IPS-NIHi7 (cell line): ENCODE measurements around the gene INTS7.
"Not testable (repeated sequence)": the region's sequence is repeated elsewhere in the genome, so short reads cannot be mapped to it uniquely, and the experiment has no call there.

ENCODE experiments used
- DNase-seq: peaks from one replicate; pipeline ENCODE4 v3.0.0; 2012; ENCODE audit warnings: mixed read lengths; ENCODE audit errors: extremely low spot score

Gene INTS7

DNA sequence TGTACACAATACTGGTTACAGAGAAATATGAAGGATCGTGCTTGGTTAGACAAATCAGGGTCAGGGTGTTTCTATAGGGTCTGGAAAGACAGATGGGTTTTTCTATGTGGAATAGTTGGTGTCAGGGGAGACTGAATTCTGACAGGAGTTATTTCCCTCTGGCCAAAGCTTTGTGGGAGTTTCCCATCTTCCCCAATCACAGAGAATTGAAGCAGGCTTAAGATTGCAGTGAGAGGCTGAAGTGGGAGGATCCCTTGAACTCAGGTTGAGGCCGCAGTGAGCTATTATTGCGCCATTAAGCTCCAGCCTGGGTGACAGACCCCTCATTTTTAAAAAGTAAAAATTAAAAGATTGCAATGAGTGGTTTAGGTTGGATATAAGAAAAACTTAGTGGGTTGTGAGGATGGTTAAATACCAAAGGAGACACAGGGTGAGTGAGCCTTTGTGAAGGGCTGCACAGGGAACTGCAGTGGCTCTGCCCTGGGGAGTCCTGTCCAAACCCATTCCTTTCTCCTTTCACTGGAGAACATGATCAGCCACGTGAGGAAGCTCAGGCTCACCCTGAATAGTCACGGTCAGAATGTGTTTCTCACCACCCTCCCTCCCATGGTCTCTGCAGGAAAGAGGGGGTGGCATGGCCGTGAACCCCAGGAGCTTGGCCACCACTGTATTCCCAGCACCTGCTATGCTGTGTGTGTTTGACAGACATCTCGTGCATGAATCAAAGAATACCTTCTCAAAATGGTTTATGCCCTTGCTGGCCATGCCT, 101.2 kb downstream of the INTS7 start:
- DNase-seq = no peak

DNA sequence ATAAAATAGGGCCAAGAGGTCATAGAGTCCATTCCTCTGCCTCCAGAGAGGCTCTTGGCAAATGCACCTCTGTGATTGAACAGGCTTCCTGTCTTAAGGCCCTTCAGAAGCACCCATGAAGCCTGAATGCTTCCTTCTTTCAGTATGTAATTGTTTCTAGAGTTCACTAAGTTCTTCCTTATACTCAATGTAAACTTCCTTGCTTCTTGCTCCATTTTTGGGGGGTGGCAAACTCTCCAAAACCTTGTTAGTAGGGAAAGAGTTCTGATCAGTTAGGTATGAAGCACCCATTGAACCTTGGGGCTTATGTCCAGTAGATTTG, 102.5 kb downstream of the INTS7 start:
- no peak for DNase-seq

DNA sequence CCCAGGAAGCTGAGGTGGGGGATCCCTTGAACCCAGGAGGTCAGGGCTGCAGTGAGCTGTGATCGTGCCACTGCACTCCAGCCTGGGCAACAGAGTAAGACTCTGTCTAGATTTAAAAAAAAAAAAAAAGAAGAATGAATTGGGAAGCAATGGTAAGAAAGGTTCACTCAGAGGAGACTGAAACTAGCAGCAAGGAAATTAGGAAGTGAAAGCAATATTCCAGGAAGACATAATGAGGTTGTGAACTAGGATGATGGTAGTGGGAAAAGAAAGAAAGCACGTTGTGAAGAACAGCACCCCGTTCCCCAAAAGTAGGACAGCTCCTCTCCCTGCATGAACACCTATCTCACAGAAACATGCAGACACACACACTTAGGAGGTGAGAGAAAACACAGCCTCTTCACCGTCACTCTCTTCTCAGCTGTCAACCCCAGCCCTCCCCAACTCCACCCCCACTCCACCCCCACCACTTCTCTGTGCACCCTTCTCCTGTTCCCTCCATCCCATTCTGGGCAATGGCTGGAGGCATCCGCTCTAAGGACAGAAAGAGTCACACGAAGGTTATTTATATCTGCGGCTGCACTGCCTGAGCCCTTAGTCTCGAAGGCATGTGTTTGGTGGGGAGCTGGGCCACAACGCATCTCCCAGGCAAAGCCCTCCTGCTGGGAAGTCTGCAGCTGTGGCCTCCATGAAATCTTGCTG, 103.0 kb downstream of the INTS7 start:
- DNase-seq = no peak

DNA sequence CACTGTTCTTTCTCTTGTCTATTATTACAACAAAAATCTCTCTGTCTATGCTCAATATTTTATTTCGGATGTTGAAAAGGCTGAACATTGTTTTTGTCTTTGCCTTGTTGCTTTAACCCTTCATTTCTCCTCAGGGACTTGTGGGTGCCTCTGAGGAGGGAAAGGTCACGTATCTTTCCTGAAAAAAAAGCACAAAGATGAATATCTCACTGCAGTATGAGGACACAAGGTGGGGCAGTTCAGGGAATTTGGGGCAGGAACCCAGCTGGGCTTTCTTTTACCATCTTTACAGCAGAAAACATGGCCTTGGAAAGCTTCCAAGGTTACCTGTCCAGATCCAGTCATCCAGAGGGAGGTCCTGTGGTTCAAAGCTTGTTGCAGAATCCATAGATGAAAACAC, 105.7 kb downstream of the INTS7 start:
- no peak for DNase-seq

DNA sequence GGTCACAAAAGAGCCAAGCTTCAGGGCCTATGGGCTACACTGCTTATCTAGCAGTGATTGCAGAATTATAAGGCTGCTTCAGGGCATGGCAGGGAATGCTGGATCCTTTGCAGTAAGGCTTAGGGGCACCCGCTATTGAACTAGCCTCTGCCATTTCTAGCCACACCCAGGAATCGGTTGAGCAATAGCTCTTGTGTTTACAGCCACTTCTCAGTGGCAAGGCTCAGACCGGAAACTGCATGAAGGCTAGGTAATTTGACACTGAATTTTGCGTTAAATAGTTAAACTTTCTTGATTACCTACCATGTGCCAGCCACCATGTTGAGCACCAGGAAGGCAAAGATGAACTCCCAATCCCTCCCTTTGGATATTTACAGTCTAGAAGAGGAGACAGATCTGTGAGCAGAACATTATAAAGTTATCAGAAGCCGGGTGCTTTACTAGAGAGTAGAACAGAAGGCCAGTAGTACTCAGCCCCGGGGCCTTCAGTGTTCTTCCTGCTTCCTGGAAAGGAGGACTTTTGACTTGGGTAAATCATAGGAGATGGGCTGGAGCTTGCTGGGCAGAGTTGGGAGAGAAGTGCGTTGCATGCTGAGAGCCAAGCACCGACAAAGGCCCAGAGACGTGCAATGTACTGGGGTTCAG, 106.2 kb downstream of the INTS7 start:
- peak; percentile 32 for DNase-seq

DNA sequence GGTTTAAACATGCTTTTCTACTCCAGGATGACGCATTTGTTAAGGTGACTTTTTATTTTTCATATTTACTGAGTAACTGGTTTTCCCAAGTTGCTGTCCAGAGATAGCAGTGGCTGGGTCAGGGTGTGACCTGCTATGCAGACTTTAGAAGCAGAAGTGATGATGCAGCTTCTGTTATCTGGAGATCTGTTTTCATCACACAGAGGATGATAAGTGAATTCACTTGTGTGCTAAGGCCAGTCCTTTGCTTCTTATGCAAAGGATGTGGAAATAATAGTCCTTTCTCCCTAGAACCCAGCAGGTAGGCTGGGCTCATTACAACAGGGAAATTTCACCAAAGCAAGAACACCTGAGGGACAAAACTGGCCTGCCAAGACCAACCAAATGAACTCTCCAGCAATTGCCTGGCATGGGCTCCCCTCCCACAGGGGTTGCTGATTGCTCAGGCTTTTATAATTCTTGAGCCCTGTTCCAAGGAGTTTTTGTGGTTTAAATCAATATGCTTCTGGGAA, 107.0 kb downstream of the INTS7 start:
- peak; percentile 27 for DNase-seq

DNA sequence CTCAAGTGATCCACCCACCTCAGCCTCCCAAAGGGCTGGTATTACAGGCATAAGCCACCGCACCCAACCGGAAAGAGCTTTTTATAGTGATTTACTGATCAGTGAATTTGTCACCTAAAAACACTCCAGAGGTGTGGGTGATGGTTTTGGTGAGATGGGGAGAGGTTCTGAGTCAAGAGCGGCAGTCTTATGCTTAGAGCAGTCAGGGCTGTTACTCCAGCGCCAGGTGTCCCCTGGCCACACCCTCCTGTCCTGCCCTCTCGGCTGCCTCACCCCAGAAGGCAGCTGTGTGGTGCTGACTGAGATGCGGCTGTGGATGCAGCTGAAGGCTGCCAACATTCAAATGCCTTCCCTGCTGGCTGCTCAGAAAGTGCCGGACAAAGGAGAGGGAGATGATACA, 110.3 kb downstream of the INTS7 start:
- DNase-seq = peak; percentile 57

DNA sequence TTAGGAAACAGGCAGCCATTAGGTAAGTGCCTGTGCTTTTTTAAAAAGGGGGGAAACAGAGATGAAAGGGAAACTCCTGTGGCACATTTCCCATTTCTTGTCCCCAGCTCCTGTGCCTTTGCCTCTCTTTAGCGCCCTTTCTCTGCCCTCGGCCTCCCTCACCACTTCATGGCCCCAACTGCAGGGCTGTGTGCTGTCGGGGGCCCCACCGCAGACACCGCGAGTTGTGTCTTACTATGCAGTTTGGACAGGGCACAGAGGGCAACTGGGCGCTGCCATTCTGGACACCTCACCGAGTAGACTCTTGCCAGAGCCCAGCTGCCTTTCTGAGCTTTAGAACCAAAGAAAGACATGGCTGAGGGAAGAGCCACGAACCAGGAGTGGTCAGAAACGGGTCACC, 111.1 kb downstream of the INTS7 start:
- no peak for DNase-seq

DNA sequence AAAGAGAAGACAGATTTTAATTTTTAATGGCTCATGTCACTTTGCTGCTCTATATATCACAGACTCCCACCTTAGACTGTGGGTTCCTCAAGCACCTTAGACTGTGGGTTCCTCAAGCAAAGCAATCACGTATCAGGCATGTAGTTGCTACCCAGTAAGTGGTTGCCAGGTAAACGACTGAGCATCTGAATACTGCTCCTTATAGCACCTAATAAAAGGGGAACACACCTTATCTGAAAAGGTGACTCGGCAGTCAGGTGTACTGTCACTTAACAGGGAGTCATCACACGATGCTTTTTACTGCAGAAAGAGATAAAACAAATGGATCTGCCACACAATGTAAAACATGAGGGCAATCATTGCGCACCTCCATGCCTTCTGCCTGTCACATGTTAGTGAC, 112.3 kb downstream of the INTS7 start:
- DNase-seq = no peak

DNA sequence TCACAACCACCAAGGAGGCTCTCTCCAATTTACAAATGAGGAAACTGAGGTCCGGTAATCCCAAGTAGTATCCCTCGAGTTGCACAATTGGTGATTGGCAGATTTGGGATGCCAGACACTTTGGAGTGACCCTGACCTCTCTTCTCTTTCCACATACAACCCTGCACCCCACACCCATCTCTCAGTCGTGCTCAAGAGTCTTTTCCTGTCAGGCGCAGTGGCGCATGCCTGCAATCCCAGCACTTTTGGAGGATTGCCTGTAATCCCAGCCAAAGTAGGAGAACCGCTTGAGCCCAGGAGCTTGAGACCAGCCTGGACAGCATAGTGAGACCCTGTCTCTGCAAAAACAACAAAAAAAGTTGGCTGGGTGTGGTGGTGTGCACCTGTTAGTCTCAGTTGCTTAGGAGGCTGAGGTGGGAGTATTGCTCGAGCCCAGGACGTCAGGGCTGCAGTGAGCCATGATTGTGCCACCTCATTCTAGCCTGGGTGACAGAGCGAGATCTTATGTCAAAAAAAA, 113.7 kb downstream of the INTS7 start:
- DNase-seq = no peak

DNA sequence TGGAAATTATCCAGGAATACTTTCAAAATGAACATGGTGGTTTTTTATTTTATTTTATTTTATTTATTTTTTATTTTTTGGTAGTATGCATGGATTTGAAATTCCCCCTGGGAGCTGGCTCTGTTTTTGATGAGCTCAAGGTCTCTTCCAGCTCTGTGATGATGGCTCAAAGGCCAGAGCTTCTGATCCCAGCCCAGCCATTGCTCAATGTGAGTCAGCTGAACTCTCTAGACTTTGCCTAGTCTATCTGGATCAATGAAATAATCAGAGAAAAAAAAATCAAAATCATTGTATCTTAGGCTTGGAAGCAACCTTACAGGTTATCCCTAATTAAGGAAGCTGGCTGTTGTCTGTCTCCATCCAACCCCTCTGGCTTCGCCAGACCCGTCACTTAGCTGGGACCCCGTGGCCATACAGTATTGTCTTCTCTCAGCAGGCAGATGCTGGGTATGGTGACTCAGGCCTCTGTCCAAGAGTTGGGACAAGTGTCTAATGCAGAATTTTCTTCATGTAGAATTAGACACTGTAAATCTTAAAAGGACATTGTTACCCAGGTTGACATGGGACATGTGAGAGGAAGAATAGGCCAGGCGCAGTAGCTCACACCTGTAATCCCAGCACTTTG, 114.6 kb downstream of the INTS7 start:
- no peak for DNase-seq

DNA sequence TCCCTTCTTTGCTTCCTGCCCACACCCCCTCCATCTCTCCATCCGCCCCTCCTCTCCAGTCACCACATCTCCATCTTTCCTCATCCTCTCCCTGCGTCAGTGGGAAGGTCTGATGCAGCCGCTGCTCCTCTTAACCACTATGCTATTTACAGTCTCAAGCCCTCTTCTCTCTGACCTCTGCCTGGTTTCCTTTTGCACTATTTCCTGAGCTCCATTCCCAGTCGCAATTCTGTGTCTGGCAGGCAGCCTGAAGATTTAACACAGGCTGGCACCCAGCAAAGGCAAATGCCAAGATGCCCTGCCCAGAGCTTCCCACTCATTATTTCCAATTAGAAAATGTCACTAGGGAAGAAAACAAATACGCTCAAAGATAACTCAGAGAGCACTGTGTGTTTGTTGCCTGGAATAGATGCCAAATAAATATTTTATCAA, 115.2 kb downstream of the INTS7 start:
- DNase-seq = no peak

DNA sequence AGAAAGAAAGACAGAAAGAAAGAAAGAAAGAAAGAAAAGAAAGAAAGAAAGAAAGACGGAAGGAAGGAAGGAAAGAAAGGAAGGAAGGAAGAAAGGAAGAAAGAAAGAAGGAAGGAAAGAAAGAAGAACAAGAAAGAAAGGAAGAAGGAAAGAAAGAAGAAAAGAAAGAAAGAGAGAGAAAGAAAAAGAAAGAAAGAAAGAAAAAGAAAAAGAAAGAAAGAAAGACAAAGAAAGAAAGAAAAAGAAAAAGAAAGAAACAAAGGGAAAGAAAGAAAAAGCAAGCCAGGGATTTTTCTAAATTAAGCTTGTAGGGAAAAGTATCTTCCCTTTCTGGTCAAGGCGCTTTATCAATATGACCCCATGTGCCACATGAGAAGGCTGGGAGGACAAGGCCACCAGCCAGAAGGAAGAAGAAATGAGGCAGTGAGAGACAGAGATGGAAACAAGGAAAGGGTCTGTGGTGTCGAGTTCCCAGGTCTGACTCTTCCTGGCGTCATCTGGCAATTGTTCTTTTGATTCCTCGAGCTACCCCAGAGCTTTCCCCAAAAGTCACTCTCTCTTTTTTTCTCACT, 116.4 kb downstream of the INTS7 start:
- no peak for DNase-seq

DNA sequence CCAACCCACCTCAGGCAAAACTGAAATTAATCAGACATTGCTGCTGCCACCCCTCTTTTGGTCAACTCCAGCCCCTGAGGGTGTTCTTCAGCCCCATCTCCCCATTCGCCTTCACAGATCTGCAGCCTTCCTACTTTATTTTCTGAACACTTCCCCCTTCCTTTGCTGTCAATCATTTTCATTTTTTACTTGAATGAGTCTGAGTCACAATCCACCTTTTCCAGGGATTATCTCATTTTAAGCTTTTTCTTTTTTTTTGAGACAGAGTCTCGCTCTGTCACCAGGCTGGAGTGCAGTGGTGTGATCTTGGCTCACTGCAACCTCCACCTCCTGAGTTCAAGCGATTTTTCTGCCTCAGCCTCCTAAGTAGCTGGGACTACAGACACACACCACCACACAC, 118.9 kb downstream of the INTS7 start:
- DNase-seq = not testable (repeated sequence)

DNA sequence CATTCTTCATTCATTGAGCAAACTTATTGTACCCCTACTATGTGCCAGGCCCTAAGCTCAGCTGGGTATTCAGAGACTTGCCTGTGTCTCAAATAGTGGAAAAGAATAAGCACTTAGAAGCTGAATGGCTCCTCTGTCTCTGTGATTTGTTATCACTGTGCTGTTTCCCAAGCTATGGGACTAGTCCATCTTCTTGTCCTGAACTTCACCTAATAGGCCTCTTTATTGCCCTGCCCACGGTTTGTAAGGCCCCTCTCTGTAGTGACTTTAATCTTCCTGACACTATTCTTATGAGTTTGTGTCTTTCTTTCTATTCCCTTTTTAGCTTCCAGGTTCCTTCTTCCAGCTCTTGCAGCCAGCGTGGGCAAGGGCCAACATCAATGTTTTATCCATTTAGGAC, 119.4 kb downstream of the INTS7 start:
- no peak for DNase-seq

DNA sequence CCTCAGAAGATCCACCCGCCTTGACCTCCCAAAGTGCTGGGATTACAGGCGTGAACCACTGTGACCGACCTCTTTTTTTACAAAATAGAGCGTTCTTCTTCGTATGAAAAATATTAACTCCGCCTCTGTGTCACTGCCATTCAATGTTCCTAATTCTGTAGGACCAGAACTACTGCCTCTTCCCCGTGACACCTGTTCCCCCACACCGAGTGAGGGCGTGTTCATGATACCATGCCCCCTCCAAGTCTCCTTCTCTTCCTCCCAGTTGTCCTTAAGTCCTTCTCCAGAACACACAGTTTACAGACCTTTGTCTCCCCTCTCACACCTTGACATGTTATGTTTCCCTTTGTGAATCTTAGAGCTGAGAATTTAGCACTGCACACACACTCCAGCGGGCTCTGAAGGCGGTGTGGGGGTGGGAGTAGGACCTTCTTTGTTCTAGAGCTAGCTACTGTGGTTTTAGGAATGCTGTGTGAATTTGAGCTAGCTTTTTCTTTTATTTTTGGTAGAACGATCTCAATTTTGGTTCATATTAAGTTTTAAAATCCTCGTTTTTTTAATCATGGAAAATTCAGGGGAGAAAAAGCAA, 122.4 kb downstream of the INTS7 start:
- DNase-seq = no peak

DNA sequence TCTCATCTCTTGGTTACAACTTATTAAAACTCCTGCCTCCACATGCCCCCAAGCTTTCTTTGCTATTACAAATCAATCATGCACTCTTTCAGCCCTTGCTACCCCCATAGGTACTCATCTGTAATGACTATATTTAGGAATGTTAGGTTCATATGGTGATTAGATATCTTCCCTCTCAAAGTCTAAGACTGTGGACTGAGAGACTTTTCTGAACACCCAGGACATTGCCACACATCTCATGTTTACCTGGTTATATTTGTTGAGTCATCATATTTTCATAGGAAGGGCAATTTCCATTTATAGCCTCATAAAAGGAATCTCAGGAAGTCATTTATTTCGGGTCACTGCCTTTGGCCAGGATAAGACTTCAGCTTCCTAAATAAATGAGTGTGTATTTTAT, 123.3 kb downstream of the INTS7 start:
- no peak for DNase-seq

DNA sequence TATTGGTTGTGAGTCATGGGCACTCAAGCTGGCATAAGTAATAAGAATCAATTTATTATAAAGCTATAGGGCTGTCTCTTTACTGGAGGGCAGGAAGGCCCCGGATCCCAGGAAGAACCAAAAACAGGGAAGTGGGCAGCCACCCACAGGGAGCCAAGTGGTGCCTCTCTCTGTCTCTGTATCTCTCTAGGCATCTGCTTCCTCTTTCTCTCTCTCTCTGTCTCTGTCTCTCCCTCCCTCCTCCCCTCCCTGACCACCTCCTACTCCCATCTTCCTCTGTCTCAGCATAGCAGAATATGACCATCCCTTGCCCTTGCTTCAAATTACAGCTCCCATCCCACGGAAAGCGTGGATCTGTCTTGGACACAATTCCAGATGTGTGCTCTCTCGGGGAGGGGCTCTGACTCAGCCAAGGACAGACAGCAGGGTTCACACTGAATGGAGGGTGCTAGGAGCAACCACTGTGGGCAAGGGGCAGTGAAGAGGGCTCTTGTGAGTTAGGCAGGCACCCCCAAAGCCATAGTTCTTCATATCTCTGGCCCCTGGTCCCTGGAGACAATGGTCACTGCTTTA, 124.4 kb downstream of the INTS7 start:
- no peak for DNase-seq

DNA sequence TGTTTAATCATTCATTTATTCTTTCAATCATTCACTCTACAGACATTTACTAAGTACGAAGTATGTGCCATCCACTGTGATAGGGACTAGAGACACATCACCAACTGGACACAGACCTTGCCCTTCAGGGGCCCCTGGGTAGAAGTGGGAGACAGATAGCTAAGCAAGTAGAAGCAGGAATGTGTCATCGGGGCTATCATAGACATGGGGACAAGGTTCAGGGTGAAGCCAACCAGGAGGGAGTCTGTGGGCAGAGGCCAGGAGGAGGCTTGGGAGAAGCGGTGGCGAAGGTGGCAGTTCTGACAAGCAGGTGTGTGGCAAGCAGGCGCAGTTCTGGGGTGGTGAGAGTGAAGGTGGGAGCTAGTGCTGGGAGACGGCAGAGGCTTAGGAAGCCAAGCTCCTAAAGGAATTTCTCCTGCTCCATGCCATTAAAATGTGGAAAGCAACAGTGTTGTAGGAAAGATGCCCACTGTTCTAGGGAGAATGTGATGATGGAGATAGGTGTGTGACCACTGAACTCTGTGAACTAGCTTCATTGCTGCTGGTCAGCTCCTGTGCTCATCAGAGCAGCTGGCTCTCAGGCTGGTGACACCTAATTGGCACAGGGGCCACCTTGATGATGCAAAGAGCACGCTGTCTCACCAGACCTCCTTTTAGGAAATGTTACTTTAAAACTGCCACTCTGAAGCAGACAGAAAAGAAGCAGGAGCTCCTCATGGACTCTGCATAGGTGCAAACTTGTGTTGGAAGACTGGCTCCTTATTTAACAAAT, 125.1 kb downstream of the INTS7 start:
- no peak for DNase-seq

DNA sequence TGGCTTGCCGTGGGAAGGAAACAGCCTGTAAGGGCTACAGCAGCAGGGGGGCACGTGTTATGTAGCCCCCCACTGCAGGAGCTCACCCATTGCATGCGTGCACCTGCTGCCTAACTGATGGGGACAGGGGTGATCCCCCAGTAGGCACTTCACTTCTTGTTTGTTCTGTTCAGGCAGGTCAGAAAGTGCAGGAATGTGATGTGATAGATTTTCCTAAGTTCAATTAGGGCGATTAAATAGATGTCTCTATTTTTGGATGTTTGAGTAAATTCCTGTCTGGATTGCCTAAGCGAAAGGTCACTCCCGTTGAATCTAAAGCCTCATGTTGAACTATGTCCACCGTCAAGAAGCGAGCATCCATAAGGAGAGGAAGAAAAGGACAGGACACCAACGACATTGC, 126.0 kb downstream of the INTS7 start:
- DNase-seq = no peak
